Esophagus muscularis mucosa (tissue), 3 donors: ENCODE results near the gene GLIS1.

Experiments used
- CTCF ChIP-seq, 3 experiments: fragments of 200-600 bp in 2 of 3; fragments of 450-650 bp in 1 of 3; sonication (generic) in 2 of 3; IDR thresholded peaks; one replicate each; pipeline ENCODE4 v1.5.1; 2017 to 2019; ENCODE audit warnings: antibody characterized with exemption in 3 of 3, mild to moderate bottlenecking in 2 of 3, moderate library complexity in 1 of 3
- POLR2A ChIP-seq: fragments of 450-650 bp; IDR thresholded peaks from one replicate; pipeline ENCODE4 v1.6.1; 2017; ENCODE audit warnings: antibody characterized with exemption, moderate library complexity, mild to moderate bottlenecking, low read depth
- POLR2AphosphoS5 ChIP-seq, 2 donors: sonication (generic); formaldehyde crosslinking; IDR thresholded peaks; one replicate each; pipeline ENCODE4 v1.6.1; 2017; ENCODE audit warnings: antibody characterized with exemption in 2 of 2

- no peak for TF ChIP-seq CTCF (IDR thresholded peaks at IDR 0.05)
- no peak for TF ChIP-seq POLR2A
- TF ChIP-seq POLR2AphosphoS5 (IDR thresholded peaks at IDR 0.05): no peak
Observed at GRCh38 chr1:53598966-53599365, 140.0 kb downstream of the GLIS1 start.
